NB4 (cell line): ENCODE results near the gene PEX11B.

Source experiments
- CTCF ChIP-seq: IDR thresholded peaks from one replicate; pipeline ENCODE4 v1.5.1; 2012; ENCODE audit warnings: low read depth, low read length
- MAX ChIP-seq: IDR thresholded peaks from 2 replicates; pipeline ENCODE4 v1.6.1; 2011; ENCODE audit warnings: low read depth, low read length
- POLR2A ChIP-seq: IDR thresholded peaks from 2 replicates; pipeline ENCODE4 v1.6.1; 2011; ENCODE audit warnings: mild to moderate bottlenecking; ENCODE audit not compliant: insufficient read length; ENCODE audit errors: extremely low read depth

- no peak for TF ChIP-seq CTCF
- no peak for TF ChIP-seq POLR2A
- TF ChIP-seq MAX: no peak
Measured at GRCh38 chr1:145935708-145936107, 17.2 kb upstream of the PEX11B start.
